ENCODE data around the gene ESR1.

ESR1 gene

DNA sequence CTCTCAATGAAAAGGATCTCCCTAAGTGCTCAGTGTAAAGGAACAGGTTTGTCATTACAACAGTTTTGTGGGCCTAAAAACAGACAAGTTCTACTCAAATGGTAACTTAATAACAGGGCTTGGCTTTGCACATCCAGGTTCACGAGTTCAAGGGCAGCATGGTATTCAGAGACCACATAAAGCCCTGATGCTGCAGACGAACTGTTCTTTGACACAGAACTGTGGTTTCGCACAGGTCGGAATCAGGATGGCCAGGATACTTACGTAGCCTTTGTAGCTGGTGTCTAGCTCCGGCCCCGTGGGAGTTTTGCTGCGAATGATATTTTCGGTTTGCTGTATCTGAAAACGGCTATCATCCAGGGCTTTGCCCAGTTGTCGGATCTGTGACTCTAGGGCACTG, 335.9 kb downstream of the ESR1 start:
- no peak for DNase-seq

DNA sequence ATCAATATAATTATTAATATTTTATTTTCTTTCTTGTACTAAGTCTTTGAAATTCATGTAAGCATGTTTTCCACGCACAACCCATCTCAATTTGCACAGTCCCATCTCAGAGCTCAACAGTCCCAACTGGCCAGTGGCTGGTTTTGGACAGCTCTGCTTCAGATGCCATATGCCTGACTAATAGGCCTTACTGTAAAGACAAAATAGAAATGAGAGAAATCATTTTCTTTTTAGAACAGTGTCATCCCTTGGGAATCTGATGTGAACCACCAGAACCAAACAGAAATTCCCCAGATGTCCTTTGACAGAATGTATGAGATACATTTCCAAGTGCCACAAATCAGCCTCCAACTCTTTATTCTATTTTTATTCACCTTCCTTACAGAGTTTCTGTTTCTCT, 338.9 kb downstream of the ESR1 start:
- no peak for DNase-seq

DNA sequence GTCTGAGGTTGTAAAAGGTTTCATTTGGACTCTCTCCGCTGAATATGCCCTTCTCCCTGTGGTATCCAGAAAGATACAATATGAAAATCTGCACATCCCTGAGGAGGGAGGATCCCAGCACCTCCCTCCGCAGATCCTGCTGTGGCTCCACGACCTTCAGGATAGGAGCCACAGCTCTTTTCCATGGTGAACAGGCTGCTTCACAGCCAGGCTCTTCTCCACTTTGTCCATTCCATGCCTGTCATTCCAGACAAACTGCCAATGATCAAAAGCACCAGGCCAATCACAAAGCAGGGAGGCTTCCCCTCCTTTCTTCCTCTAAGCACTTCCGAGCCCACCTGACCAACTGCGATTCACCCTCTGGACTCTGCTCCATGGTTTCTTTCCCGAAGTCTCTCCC, 339.8 kb downstream of the ESR1 start:
- DNase-seq = no peak

DNA sequence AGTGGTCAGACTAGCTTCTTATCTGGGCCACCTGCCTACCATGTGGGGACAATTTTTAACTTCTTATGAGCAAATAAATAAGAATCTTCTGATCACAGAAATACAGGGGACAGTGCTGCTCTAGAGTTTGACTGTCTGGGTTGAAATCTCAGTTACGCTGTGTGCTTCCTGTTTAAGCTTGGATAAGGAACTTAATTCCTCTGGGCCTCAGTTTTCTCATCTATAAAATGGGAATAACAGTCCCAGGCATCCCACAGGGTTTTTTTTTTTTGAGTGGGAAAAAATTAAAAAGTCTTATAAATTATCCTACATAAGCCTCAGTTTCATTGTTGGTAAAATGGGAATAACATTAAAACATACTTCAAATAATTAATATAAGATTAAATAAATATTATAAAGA, 340.9 kb downstream of the ESR1 start:
- no peak for DNase-seq

DNA sequence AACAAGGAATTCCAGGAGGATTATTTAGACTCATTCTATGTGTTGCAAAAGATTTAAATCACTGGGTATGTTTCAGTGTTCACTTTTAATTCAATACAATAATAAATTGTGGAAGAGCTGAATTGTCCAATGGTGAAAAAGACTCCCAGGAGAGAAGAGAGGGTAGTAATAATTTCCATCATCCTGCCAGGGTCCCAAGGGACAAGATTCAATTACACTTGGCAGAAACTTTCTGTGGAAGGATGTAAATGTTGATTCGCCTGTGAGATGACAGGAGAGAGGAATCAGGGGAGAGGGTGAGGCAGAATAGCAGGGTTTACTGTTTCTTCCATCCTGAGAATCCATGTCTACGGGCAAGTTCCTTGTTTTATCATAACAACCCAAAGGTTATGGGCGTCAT, 342.7 kb downstream of the ESR1 start:
- DNase-seq = no peak

GRCh38 chr6:152151920-152152319, 344.4 kb downstream of the ESR1 start:
- DNase-seq = no peak

- no peak for DNase-seq
Measured at GRCh38 chr6:152154559-152155356, 347.3 kb downstream of the ESR1 start.

- no peak for DNase-seq
Measured at GRCh38 chr6:152155792-152156191, 348.3 kb downstream of the ESR1 start.

- no peak for DNase-seq
Measured at GRCh38 chr6:152160346-152160745, 352.9 kb downstream of the ESR1 start.

DNA sequence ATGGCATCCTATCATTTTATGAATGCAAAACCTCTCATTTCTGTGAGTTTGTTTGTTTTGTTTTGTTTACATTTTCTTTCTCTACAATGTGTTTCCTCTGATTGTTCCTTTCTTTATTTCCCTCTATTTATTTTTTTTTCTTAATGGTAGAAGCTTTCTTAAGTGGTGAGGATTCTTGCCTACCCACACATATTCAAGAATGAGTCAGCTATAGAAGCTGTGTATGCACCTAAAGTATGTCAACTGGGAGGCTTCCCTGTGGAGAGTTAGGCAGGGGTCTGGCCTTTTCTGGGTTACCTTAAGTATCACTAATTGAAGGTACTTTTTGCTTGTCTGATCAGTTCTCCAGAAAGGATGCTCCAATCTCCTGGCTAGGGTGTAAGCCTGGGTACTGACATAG, 354.0 kb downstream of the ESR1 start:
- DNase-seq = no peak

GRCh38 chr6:152164957-152165356, 357.5 kb downstream of the ESR1 start:
- no peak for DNase-seq

GRCh38 chr6:152166497-152166896, 359.0 kb downstream of the ESR1 start:
- DNase-seq = no peak

DNA sequence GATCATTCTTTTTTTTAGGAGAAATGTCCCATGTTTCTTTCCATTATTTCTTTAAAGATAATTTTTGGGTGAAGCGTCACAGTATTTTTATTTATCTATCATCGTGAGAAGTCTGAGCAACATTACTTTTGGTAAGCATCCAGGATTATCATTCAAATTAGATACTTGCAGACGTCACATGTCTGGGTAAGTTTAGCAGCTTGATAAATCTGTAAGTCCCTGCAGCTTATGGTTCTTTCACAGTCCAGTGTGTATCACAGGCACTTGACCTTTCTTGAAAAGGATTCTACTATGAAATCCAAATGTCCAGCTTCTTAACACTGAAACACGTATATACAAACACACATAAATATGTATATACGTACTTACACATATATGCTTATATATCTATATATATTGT, 359.4 kb downstream of the ESR1 start:
- no peak for DNase-seq

- DNase-seq = no peak
Measured at GRCh38 chr6:152167641-152168603, 360.4 kb downstream of the ESR1 start.

GRCh38 chr6:152170313-152170701, 362.8 kb downstream of the ESR1 start:
- DNase-seq = no peak

DNA sequence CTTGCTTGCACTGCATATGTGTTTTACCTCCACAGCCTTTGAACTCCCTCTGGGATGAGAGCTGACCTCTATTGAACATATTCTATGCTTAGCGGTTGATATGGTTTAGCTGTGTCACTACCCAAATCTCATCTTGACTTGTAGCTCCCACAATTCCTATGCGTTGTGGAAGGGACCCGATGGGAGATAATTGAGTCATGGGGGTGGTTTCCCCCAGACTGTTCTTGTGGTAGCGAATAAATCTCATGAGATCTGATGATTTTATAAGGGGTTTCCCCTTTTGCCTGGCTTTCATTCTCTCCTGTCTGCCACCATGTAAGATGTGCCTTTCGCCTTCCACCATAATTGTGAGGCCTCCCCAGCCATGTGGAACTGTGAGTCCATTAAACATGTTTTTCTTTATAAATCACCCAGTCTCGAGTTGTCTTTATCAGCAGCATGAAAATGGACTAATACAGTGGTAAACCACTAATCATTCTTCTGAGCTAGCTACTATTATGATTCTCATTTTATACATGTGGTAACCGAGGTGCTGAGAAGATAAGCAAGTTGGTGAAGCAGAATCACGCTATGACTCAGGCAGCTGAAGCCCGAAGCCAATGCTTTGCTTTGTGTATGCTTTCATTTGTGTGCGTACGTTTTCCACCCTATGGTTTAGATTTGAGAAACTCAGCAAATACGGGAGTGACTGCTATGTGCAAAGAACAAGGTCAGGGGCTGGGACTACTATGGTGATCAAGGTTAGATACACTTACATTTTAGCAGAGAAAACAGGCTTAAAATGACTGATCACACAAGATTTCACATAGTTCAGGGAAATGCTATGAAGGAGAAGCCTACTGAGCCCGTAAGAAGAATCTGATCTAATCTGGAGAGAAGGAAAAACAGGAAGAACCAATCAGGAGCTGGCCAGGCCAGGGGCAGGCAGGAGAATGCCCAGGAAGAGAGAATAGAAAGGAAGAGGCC, 363.5 kb downstream of the ESR1 start:
- peak; percentile 63 for DNase-seq

DNA sequence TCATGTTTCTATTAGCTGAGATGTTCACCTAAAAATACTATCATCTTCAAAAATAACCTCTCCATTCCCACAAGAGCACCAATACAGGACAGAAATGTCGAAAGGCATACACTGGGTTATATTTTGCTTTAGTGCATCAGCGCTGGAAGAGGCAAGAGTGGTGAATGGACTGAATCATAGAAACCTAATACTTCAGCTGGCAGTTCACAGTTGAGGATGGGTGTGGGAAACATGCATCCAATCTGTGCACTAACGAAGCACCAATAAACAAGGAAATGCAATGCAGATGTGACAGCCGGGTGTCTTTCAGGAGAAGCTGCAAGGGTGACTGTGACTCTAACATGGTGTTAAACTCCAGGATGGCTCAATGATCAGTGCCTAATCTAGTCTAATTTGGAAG, 365.8 kb downstream of the ESR1 start:
- no peak for DNase-seq

- DNase-seq = no peak
Measured at GRCh38 chr6:152173957-152174356, 366.5 kb downstream of the ESR1 start.

GRCh38 chr6:152176268-152176667, 368.8 kb downstream of the ESR1 start:
- DNase-seq = no peak

All from activated CD8-positive, alpha-beta memory T cell treated with anti-CD3 and anti-CD28 coated beads, Interleukin-2, amount 50 U/mL, for 48 hours (primary cell).